UCSD-AML1 (cell line): ENCODE data around the gene PPT2.
"Not testable (repeated sequence)": the region's sequence is repeated elsewhere in the genome, so short reads cannot be mapped to it uniquely, and the experiment has no call there.

ENCODE experiments used
- DNase-seq: peaks from one replicate; lab custom pipeline; 2025; ENCODE audit not compliant: unreplicated experiment; lab: John Stamatoyannopoulos, UW

The PPT2 gene

DNA sequence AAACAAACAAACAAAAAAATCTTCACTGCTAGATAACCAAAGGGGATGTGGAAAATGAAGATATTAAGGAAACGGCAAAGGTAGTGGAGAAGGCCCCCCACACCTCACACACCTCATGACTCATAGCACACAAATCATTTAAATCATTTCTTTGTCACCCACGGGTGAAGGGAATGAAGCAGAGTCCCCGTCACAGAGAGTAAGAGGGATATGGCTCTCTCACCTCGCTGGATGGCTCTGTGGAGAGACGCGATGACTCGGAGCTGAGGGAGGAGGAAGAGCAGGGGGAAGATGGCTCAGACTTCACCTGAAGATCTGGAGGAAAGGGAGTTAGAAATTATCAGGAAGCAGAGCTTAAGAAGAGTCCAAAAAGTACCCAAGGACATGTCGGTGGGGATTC, 27.1 kb upstream of the PPT2 start:
- DNase-seq, result no peak

DNA sequence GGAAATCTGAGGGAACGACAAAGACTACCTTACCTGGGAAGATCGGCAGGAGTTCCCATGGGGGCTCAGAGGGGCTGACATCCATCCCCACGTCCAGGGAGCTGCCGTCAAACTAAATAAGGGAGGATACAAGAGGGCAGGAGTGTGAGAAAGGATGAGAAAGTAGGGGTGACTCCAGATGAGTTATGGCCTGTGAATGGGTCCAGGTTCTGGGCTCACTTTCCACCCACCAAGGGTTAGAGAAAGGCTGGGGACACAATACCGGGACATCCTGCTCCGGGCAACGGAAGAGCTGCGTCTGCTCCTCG, 26.6 kb upstream of the PPT2 start:
- no peak for DNase-seq

GRCh38 chr6:32127717-32128592, 26.0 kb upstream of the PPT2 start, which contains the start of gene ATF6B:
Gene ATF6B, minus strand, starts transcription at chr6:32128246. Its CDS starts 39 bp downstream, at chr6:32128207.
- peak; percentile 95 for DNase-seq

DNA sequence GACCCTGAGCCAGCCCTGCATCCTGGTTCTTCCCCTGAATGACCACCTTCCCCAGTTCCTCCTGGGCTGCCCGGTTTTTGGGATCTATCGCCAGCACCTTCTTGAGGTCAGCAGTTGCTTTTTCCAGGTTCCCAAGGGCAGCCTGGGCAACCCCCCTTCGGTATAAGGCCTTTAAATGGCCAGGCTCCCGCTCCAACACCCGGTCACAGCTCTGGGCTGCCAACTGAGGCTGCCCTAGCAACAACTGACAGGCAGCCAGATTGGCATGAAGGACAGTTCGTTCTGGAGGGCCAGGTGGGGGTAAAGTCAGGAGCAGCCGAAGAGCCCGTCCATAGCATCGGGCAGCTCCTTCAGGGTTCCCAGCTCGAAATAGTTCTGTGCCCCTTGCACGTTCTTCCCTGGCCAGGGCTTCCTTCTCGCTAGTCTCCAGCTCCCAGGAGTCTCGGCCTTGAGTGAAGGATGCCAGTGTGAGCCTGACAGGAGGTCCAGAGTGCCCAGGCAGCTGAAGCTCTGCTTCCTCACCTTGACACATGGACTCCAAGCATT, 25.1 kb upstream of the PPT2 start:
- no peak for DNase-seq

DNA sequence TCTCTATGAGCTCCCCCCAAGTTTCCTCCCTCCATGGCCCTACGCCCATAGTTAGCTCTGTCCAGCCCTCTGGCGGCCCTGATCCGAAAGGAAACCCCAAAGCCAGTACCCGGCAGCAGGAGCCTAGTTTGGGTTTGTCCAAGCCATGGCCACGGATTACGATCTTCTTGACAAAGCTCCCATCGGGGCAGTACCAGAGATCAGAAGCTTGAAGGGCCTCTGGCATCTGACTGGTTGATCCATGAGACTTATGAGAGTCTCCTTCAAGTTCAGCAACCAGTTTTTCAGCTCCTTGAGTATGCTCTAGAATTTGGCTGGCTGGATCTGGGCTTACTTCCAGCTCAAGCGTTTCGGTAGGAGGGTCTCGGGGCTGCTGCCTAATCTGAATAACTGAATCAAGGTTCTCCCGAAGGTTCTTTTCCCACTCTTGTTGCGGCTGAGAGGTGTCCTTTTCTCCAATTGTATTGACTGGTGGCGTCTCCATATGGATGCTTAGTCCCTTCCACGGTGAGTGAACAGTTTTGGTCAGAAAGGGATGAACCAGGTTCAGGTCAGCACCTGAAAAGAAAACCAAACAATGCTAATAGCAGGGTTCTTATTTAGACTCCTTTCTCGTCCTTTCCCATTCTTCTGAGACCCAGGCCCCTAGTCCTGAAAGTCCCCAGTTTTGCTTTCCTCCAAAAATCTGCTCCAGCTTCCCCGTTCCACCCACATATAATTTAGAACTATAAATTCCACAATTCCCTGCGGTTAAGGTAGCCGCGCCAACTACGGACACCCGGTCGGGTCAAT, 24.4 kb upstream of the PPT2 start:
- no peak for DNase-seq

DNA sequence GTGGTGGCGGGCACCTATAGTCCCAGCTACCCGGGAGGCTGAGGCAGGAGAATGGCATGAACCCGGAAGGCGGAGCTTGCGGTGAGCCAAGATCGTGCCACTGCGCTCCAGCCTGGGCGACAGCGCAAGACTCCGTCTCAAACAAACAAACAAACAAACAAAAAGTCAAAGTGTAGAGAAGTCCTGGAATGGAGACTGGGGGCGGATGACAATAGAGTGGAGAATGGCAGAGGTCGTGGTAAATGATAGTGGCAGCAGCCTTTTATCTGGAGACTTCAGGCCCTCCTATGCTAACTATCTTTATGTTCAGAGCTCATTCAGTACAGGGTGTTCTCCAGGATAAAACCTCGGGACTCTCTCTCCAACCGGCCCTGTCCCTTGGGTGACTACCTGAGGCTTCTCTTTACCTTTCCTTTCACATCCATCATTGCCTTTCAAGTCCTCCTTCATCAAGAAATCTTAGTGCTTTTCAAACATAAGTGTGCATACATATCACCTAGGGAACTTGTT, 22.4 kb upstream of the PPT2 start:
- no peak for DNase-seq

DNA sequence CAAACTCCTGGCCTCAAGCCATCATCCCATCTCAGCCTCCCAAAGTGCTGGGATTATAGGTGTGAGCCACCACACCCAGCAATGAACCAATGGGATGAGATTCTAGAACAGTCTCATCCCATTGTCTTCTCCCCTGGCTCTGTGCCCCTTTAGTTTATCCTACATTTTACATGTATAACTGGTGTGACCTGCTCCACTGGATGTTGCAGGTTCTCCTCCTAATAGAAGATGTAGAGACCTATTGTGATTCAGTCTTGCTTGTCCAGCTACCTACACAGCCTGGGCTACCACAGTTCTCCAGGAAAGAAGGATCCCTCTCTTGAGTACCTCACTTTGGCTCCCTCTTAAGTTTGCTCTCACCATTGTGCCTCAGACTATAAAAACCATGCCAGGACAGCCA, 21.8 kb upstream of the PPT2 start:
- DNase-seq, result no peak

DNA sequence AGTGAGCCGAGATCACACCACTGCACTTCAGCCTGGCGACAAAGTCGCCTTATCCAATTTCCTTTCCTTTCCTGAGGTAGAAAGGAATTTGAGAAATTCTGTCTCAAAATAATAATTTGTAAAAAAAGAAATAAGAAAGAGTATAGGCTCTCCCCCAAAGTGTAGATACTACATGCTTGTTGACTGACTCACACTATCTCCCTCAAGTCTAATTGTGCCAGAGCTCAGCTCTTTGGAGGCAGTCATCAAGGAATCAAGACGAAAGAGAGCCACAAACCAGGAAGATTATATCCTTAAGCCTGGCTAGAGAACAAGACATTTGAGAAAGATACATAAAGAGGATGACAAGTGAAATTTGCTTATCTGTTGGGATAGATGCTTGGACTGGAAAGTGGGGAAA, 20.2 kb upstream of the PPT2 start:
- no peak for DNase-seq

GRCh38 chr6:32137454-32137853, 16.5 kb upstream of the PPT2 start:
- DNase-seq, result no peak

- no peak for DNase-seq
These were observed 14.4 kb upstream of the PPT2 start for GRCh38 chr6:32139590-32139989.

- no peak for DNase-seq
These were observed 13.4 kb upstream of the PPT2 start for GRCh38 chr6:32140420-32141046.

DNA sequence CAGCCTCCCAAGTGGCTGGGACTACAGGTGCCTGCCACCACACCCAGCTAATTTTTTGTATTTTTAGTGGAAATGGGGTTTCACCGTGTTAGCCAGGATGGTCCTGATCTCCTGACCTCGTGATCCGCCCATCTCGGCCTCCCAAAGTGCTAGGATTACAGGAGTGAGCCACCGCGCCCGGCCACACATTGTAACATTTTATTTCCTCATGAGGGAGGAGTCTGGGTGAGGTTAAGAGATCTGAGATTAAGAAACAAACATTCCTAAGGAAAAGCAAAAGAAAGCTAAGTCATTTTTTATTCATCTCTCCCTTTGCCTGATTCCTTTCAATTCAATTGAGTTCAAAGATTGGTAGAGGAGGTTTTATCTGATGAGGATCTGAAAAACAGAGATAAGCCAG, 9.7 kb upstream of the PPT2 start:
- not testable (repeated sequence) for DNase-seq

DNA sequence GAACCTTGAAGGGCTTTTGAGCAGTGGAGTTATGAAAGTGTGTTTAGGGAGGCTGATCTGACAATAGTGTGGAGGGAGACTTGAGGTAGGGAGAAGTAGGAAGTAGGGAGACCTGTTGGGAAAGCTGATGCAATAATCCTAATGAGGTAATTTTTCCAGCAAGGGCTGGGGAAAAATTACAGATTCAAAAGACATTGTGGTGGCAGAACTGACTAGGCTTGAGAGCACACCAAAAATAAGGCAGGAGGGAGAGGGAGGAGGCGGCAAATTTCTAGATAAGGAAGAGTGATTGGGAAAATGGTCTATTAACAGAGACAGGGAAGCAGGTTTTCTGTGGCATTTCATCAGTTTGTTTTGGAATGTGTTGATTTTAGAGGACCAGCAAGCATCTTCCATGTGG, 7.7 kb upstream of the PPT2 start:
- no peak for DNase-seq

- no peak for DNase-seq
These were observed 7.3 kb upstream of the PPT2 start for GRCh38 chr6:32146687-32147086.

- no peak for DNase-seq
These were observed 6.4 kb upstream of the PPT2 start for GRCh38 chr6:32147401-32148132.

DNA sequence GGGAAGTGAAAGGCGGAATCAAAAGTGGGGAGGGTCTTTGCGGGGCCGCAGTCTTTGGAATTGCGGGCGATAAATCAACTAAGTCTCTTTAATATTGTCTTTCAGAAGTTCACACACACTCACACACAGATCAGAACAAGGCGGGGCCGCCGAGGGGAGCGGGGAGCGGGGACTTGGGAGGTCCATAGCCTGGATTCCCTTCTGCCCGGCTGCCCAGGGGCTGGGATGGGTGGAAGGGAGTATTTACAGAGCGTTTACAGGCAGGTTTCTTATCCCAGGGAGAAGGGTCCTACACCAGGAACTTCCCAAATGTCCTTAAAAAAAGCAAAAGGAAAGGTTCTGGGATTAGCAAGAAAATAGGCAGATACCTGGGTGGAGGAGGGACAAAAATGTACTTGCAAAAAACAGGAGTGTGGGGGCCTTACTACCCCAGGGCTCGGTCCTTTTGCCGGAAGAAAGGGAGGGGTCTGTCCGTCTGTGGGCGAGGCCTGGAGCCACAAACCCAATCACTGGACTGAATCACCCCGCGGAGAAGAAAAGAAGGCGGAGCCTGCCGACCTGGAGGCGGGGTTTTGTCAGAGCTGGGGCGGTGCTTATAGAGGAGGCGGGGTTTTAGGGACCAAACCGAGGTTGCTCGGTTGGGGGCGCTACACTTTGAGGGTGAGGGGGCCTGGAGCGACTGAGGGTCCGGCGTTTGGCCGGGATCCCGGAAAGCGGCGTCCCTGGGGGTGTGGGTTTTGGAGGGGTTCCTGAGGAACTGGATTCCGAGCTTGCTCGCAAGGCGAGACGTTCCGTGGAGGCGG, 5.5 kb upstream of the PPT2 start:
- DNase-seq, result no peak

DNA sequence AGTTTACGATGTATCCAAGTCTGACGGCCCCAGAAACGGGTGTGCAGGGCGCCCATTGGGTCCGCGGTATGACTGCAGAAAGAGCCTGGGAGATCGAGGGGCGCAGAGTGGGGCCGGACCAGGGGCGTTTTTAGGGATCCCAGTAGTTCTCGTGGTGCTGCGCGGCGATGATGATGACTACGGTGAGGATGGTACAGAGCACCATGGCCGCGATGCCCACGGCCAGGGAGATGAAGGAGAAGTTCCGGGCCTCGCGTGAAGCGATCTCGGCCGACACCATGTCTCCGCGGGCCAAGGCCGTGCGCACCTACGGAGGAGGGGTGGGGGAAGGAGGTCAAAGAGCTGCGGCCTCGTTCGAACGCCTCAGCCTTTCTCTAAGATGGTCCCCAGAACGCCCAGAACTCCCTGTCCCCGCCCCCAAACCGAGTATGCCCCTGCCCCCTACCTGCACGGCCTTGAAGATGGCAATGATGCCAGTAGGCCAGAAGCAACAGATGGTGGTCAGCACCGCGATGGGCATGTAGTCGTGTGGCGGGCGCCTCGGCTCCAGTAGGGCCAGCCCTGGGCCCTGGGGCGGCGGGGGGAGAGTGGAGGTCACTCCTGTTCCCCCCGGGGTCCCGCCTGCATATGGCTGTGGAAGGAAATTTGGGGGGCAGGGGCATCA, 4.7 kb upstream of the PPT2 start:
- DNase-seq, result no peak

DNA sequence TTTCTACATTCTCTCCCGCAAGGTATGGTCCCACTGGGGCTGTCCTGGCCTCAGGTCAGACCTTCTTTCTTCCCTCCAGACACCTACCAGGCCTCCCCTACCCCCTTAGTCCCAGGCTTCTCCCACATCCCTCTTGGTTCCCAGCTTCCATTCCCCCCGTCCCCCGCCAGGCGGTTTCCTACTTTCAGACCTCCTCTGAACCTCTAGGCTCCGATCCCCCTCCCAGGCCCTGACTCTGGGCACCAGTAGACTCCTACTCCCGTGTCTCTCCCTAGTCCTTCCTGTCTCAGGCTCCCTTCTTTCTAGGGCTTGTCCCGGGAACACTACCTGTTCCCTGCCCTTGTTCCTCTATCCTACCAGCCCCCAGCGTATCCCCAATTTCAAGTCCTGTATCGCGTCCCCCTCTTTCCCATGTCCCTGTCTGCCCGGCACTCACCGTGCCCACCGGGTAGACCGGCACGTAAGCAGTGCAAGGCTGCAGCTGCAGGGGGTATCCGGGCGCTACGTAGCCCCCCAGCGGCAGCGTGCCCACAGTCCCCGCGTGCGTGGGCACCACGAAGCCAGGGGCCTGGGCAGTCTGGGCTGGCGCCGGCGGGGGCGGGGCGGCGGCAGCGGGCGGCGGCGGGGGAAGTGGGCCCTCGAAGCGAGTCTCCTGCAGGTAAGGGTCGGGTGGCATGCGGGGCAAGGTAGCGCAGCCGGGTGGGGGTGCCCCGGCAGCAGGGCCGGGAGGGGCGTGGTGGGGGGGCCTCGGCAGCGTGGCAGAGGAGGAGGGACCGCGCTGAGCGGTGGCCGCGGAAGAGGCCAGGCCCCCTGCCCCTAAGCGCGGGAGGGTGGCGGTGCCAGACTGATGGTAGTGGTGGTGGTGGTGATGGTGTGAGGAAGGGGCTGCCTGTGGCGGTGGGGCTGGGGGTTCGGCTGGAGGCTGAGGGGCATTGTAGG, 3.7 kb upstream of the PPT2 start:
- no peak for DNase-seq
